Measurements from ENCODE around the gene DNAJB14. TPM values are rescaled to one million over a fixed set of nuclear protein-coding genes. Genes with fewer than 3 reads are reported as not detected.

The DNAJB14 gene
- polyA plus RNA-seq, 1 of the 3 experiments (the other 2 are of a cell fraction): 23.8 TPM

- CTCF ChIA-PET: interaction anchor here (0.9 kb wide), 1 partner anchor 80 kb away, joined by 3 read pairs; no protein-coding TSS in a partner anchor
- Histone ChIP-seq H3K4me1 (ENCODE audit: control insufficient read depth in 1 of 2, insufficient read depth in 2 of 2, low read depth in 1 of 2, low read length in 1 of 2) (no peaks in the 10 kb centered on the region; a peak in 2 of 4 replicates), H4K20me1 (ENCODE audit: insufficient read depth) (no peaks in the 10 kb centered on the region), H3K9me2 (no peaks in the 10 kb centered on the region), H3K4me2 (no peak overlapping the region), H3K27me3 (ENCODE audit: insufficient read depth) (no peaks in the 10 kb centered on the region), H3K27ac (ENCODE audit: low read depth in 2 of 2, low read length in 1 of 2) (no peak overlapping the region), H3K9me3 (no peaks in the 10 kb centered on the region), H3K36me3 (replicated peaks in 1 of 2; ENCODE audit: control insufficient read depth in 1 of 2, insufficient read depth in 2 of 2, low read length in 1 of 2) (peaks cover 59 to 64% of the 10 kb centered on the region in 2 experiments), H2AFZ (ENCODE audit: low read depth) (no peak overlapping the region), H3K79me2 (ENCODE audit: insufficient read depth) (peaks cover 64% of the 10 kb centered on the region), H3K4me3 (ENCODE audit: low read depth in 2 of 2, low read length in 1 of 2) (no peak overlapping the region), H3K9ac (no peak overlapping the region), H3F3A (replicated peaks; ENCODE audit: insufficient read depth) (peaks cover 31% of the 10 kb centered on the region)
- POLR2A ChIA-PET: no interaction called here
- 81% methylated on average over 5 of the region's 5 CpGs for WGBS (ENCODE audit: low lambda C conversion rate)
- TF ChIP-seq FOXJ3 (CRISPR knock-in tag; IDR thresholded peaks at IDR 0.05) (no peak), SMC3 (IDR thresholded peaks at IDR 0.05; ENCODE audit: low read depth, low read length) (no peak), TCF12 (IDR thresholded peaks at IDR 0.05) (no peak), JUND (IDR thresholded peaks at IDR 0.05) (no peak)
- no peak for DNase-seq
Observed at GRCh38 chr4:99887837-99888236, 58.6 kb downstream of the DNAJB14 start.

GRCh38 chr4:99886146-99886545 lies 60.3 kb downstream of the DNAJB14 start:
- DNase-seq: no peak
- POLR2A ChIA-PET: no interaction called here

GRCh38 chr4:99885687-99886086 lies 60.7 kb downstream of the DNAJB14 start:
- no peak for DNase-seq
- Histone ChIP-seq H3K9me3 (no peaks in the 10 kb centered on the region), H3K27ac (ENCODE audit: low read depth in 2 of 2, low read length in 1 of 2) (0 out of 4 replicates have a peak overlapping the region, but pooled peaks of 1 of the 2 experiments have one; percentile 7), H3F3A (replicated peaks; ENCODE audit: insufficient read depth) (peaks cover 22% of the 10 kb centered on the region), H3K4me2 (no peak overlapping the region), H3K9me2 (no peaks in the 10 kb centered on the region), H3K27me3 (ENCODE audit: insufficient read depth) (no peaks in the 10 kb centered on the region), H2AFZ (ENCODE audit: low read depth) (no peak overlapping the region), H3K79me2 (ENCODE audit: insufficient read depth) (peaks cover 42% of the 10 kb centered on the region), H3K4me1 (ENCODE audit: control insufficient read depth in 1 of 2, insufficient read depth in 2 of 2, low read depth in 1 of 2, low read length in 1 of 2) (no peaks in the 10 kb centered on the region; a peak in 1 of 4 replicates), H3K4me3 (ENCODE audit: low read depth in 2 of 2, low read length in 1 of 2) (no peak overlapping the region), H3K9ac (no peak overlapping the region), H4K20me1 (ENCODE audit: insufficient read depth) (no peaks in the 10 kb centered on the region), H3K36me3 (replicated peaks in 1 of 2; ENCODE audit: control insufficient read depth in 1 of 2, insufficient read depth in 2 of 2, low read length in 1 of 2) (peaks cover 67 to 73% of the 10 kb centered on the region in 2 experiments)
- CTCF ChIA-PET: interaction anchor here (0.8 to 1.7 kb wide), 6 partner anchors 9 to 423 kb away, joined by 3 to 8 read pairs (median 4); partner anchors contain the start of gene LAMTOR3
- POLR2A ChIA-PET: interaction anchor here (1.0 kb wide), 1 partner anchor 9 kb away, joined by 3 read pairs; the partner anchor contains the start of gene LAMTOR3
- TF ChIP-seq FOXJ3 (CRISPR knock-in tag; IDR thresholded peaks at IDR 0.05) (no peak), REST (IDR thresholded peaks at IDR 0.05; ENCODE audit: low read depth, low read length) (no peak), EP300 (IDR thresholded peaks at IDR 0.05; ENCODE audit: borderline replicate concordance in 1 of 2, low read depth in 1 of 2, low read length in 1 of 2) (no peak), TCF12 (IDR thresholded peaks at IDR 0.05) (no peak), NRF1 (IDR thresholded peaks at IDR 0.05; ENCODE audit: low read depth, low read length) (no peak), JUND (IDR thresholded peaks at IDR 0.05) (no peak), EZH2phosphoT487 (IDR thresholded peaks at IDR 0.05; ENCODE audit: borderline replicate concordance, low read depth) (no peak), SMC3 (IDR thresholded peaks at IDR 0.05; ENCODE audit: low read depth, low read length) (no peak), RCOR1 (IDR thresholded peaks at IDR 0.05; ENCODE audit: low read length) (no peak), POLR2AphosphoS5 (IDR thresholded peaks at IDR 0.05; ENCODE audit: low read depth, low read length) (no peak), USF1 (IDR thresholded peaks at IDR 0.05; ENCODE audit: borderline replicate concordance, low read depth) (no peak), FOXM1 (IDR thresholded peaks at IDR 0.05; ENCODE audit: low read depth) (no peak)

More at GRCh38 chr4:99886146-99886545, 60.3 kb downstream of the DNAJB14 start:
- Histone ChIP-seq H3K9me3 (no peaks in the 10 kb centered on the region), H3K27me3 (ENCODE audit: insufficient read depth) (no peaks in the 10 kb centered on the region), H3K36me3 (replicated peaks in 1 of 2; ENCODE audit: control insufficient read depth in 1 of 2, insufficient read depth in 2 of 2, low read length in 1 of 2) (peaks cover 67 to 70% of the 10 kb centered on the region in 2 experiments), H3K79me2 (ENCODE audit: insufficient read depth) (peaks cover 47% of the 10 kb centered on the region), H2AFZ (ENCODE audit: low read depth) (no peak overlapping the region), H3K4me3 (ENCODE audit: low read depth in 2 of 2, low read length in 1 of 2) (no peak overlapping the region), H3K4me2 (no peak overlapping the region), H3K27ac (ENCODE audit: low read depth in 2 of 2, low read length in 1 of 2) (0 out of 4 replicates have a peak overlapping the region, but pooled peaks of 1 of the 2 experiments have one; percentile 7), H3F3A (replicated peaks; ENCODE audit: insufficient read depth) (peaks cover 26% of the 10 kb centered on the region), H3K9me2 (no peaks in the 10 kb centered on the region), H3K9ac (no peak overlapping the region), H3K4me1 (ENCODE audit: control insufficient read depth in 1 of 2, insufficient read depth in 2 of 2, low read depth in 1 of 2, low read length in 1 of 2) (no peaks in the 10 kb centered on the region; a peak in 1 of 4 replicates), H4K20me1 (ENCODE audit: insufficient read depth) (no peaks in the 10 kb centered on the region)
- TF ChIP-seq CHD2 (IDR thresholded peaks at IDR 0.05; ENCODE audit: low read length, partially characterized antibody) (no peak), SMC3 (IDR thresholded peaks at IDR 0.05; ENCODE audit: low read depth, low read length) (no peak), RXRA (IDR thresholded peaks at IDR 0.05; ENCODE audit: borderline replicate concordance, low read depth) (no peak), POLR2AphosphoS5 (IDR thresholded peaks at IDR 0.05; ENCODE audit: low read depth, low read length) (no peak), FOXM1 (IDR thresholded peaks at IDR 0.05; ENCODE audit: low read depth) (no peak), EP300 (IDR thresholded peaks at IDR 0.05; ENCODE audit: borderline replicate concordance in 1 of 2, low read depth in 1 of 2, low read length in 1 of 2) (no peak), GABPA (IDR thresholded peaks at IDR 0.05; ENCODE audit: low read depth) (no peak), RFX5 (IDR thresholded peaks at IDR 0.05; ENCODE audit: low read length) (no peak), JUND (IDR thresholded peaks at IDR 0.05) (no peak), RAD21 (IDR thresholded peaks at IDR 0.05; ENCODE audit: low read length) (no peak), MAX (IDR thresholded peaks at IDR 0.05; ENCODE audit: low read depth) (no peak)
- 96% methylated on average over 4 of the region's 4 CpGs for WGBS (ENCODE audit: low lambda C conversion rate)
- CTCF ChIA-PET: interaction anchor here (0.8 to 1.7 kb wide), 2 partner anchors 78 to 423 kb away, joined by 3 to 6 read pairs; no protein-coding TSS in a partner anchor

All from SK-N-SH (cell line).